ENCODE measurements around the gene UBALD2.
"Not testable (repeated sequence)": the region's sequence is repeated elsewhere in the genome, so short reads cannot be mapped to it uniquely, and the experiment has no call there.

UBALD2 gene

DNA sequence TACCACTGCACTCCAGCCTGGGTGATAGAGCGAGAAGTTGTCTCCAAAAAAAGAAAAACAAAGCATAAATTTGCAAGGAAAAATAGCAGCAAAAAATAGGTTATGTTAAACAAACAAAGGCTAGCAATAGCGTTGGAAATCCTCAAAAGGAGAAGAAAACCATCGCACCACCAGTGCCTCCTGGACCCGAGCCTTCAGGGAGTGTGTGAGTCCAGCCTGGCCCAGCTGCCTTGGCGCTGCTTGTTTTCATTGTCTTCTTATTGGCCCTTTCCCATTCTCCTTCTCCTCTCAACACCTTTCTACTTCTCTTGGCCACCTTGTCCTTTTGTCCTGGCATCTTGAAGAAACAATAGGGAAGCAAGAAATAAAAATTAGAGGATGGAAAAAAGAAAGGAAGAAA lies 4.5 kb upstream of the UBALD2 start:
- no peak for DNase-seq (ENCODE audit: low read depth, low spot score)
- Histone ChIP-seq H3K36me3 (ENCODE audit: insufficient read depth, low read length) (no peaks in the 10 kb centered on the region), H3K9me3 (ENCODE audit: low read depth, low read length) (no peaks in the 10 kb centered on the region), H3K27ac (no peak overlapping the region), H3K4me3 (no peak overlapping the region), H3K9ac (ENCODE audit: insufficient read length) (no peak overlapping the region)
- TF ChIP-seq FOXP2 (optimal IDR thresholded peaks at IDR 0.05; ENCODE audit: control extremely low read depth, extremely low read length, insufficient read depth), result no peak
- TF ChIP-seq POLR2AphosphoS5 (IDR thresholded peaks at IDR 0.05; ENCODE audit: borderline replicate concordance, low read depth, low read length), result no peak
- no peak for TF ChIP-seq EZH2 (IDR thresholded peaks at IDR 0.05)

DNA sequence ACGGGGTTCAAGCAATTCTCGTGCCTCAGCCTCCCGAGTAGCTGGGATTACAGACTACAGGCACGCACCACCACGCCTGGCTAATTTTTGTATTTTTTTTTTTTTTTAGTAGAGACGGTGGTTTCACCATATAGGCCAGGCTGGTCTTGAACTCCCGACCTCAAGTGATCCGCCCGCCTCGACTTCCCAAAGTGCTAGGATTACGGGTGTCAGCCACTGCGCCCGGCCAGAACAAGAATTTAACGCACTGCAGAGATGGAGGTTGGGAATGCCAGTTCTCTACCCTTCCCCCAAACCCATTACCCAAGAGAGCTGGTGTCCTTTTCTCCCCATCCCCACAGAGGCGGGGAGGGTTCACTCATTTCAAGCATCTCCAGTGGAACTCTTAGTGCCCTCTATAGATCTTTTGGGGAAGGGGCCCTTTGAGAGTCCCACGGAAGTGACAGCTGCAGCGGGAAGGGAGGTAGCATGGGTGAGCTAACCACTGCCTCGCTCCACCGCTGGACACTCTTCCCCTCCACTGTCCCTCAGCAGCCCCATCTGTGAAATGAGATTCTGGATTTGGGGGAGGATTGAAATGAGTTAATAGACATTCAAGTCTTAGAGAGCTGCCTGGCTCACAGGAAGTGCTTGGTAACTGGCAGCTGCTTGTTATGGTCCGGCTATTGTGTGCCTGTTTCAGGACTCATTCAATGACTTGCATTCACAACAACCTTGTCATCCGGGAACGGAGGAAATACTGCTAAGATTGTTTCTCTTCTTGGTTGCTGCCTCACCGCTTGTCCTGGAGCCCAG lies 3.5 kb upstream of the UBALD2 start:
- Histone ChIP-seq H3K9ac (ENCODE audit: insufficient read length) (no peak overlapping the region), H3K4me3 (no peak overlapping the region), H3K36me3 (ENCODE audit: insufficient read depth, low read length) (no peaks in the 10 kb centered on the region), H3K27ac (no peak overlapping the region), H3K9me3 (ENCODE audit: low read depth, low read length) (no peaks in the 10 kb centered on the region)
- TF ChIP-seq EZH2 (IDR thresholded peaks at IDR 0.05) (no peak), POLR2AphosphoS5 (IDR thresholded peaks at IDR 0.05; ENCODE audit: borderline replicate concordance, low read depth, low read length) (no peak)
- DNase-seq (ENCODE audit: low read depth, low spot score), result no peak

DNA sequence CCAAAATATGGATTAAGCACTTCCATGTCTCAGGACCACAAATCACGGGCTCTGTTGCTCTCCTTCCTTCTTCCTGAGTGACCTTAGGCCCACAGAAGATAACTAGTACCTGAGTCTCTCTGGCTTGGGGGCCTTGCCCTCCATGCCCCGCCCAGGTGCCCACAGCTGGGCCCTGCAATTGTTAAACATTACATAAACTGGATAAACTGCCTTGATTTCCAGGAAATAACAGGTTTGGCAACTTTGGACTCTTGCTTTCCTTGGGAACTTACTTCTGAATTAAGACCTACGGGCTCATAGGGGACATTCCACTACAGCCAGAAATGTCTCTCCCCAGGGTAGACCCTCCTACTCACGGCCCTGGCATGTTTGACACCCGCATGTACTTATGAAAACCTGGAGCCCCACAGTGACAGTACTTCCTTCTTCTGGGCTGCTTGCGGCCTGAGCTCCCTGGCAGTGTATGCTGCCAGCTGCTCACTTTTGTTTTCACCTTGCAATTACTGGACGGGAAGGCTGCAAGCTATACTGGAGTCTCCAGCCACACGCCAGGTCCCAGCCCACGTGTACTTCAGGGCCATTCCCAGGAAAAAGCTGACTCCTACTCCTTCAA lies 2.3 kb upstream of the UBALD2 start:
- Histone ChIP-seq H3K27ac (no peak overlapping the region), H3K9ac (ENCODE audit: insufficient read length) (no peak overlapping the region)
- no peak for TF ChIP-seq FOXP2 (optimal IDR thresholded peaks at IDR 0.05; ENCODE audit: control extremely low read depth, extremely low read length, insufficient read depth)
- no peak for TF ChIP-seq EZH2 (IDR thresholded peaks at IDR 0.05)
- TF ChIP-seq POLR2AphosphoS5 (IDR thresholded peaks at IDR 0.05; ENCODE audit: borderline replicate concordance, low read depth, low read length), result no peak

DNA sequence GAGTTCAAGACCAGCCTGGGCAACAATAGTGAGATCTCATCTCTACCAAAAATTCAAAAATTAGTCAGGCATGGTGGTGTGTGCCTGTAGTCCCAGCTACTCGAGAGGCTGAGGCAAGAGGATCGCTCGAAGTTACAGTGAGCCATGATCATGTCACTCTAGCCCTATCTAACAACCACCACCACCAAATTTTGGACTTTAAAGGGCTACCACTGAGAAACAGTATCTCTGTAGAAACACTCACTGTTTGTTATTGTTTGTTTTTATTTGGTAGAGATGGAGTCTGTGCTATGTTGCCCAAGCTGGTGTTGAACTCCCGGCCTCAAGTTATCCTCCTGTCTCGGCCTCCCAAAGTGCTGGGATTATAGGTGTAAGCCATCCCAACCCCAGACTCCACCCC lies 1.3 kb upstream of the UBALD2 start:
- TF ChIP-seq POLR2AphosphoS5 (IDR thresholded peaks at IDR 0.05; ENCODE audit: borderline replicate concordance, low read depth, low read length) (no peak), FOXP2 (optimal IDR thresholded peaks at IDR 0.05; ENCODE audit: control extremely low read depth, extremely low read length, insufficient read depth) (no peak), EZH2 (IDR thresholded peaks at IDR 0.05) (no peak)
- no peak overlapping the region for H3K4me3 ChIP-seq
- no peaks in the 10 kb centered on the region for H3K36me3 ChIP-seq (ENCODE audit: insufficient read depth, low read length)
- no peak overlapping the region for H3K9ac ChIP-seq (ENCODE audit: insufficient read length)
- no peak for DNase-seq (ENCODE audit: low read depth, low spot score)
- no peaks in the 10 kb centered on the region for H3K9me3 ChIP-seq (ENCODE audit: low read depth, low read length)
- H3K27ac ChIP-seq, result peak overlapping the region; percentile 79

More for the DNA sequence above, 2.3 kb upstream of the UBALD2 start:
- no peak for DNase-seq (ENCODE audit: low read depth, low spot score)
- no peaks in the 10 kb centered on the region for H3K36me3 ChIP-seq (ENCODE audit: insufficient read depth, low read length)
- no peak overlapping the region for H3K4me3 ChIP-seq
- H3K9me3 ChIP-seq (ENCODE audit: low read depth, low read length), result no peaks in the 10 kb centered on the region

DNA sequence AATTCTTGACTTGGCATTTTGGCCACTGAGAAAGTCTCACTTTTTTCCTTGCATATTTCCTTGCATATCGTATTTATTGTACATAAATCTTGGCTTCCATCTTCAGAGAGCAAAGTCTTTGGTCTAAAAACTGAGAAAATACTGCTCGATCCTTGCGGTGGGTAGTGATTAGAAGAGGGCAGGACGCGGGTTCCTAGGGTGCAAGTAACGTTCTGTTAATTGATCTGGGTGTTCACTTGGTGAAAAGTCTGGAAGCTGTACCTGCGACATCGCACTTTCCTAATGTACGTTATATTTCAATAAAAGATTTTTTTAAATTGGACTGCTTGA lies 758 bp upstream of the UBALD2 start:
- H3K27ac ChIP-seq, result peak overlapping the region; percentile 79
- TF ChIP-seq EZH2 (IDR thresholded peaks at IDR 0.05) (no peak), FOXP2 (optimal IDR thresholded peaks at IDR 0.05; ENCODE audit: control extremely low read depth, extremely low read length, insufficient read depth) (no peak), POLR2AphosphoS5 (IDR thresholded peaks at IDR 0.05; ENCODE audit: borderline replicate concordance, low read depth, low read length) (no peak)
- no peak for DNase-seq (ENCODE audit: low read depth, low spot score)
- H3K36me3 ChIP-seq (ENCODE audit: insufficient read depth, low read length), result no peaks in the 10 kb centered on the region
- H3K9ac ChIP-seq (ENCODE audit: insufficient read length), result peak overlapping the region; percentile 21
- peak overlapping the region; percentile 48 for H3K4me3 ChIP-seq
- H3K9me3 ChIP-seq (ENCODE audit: low read depth, low read length), result no peaks in the 10 kb centered on the region

DNA sequence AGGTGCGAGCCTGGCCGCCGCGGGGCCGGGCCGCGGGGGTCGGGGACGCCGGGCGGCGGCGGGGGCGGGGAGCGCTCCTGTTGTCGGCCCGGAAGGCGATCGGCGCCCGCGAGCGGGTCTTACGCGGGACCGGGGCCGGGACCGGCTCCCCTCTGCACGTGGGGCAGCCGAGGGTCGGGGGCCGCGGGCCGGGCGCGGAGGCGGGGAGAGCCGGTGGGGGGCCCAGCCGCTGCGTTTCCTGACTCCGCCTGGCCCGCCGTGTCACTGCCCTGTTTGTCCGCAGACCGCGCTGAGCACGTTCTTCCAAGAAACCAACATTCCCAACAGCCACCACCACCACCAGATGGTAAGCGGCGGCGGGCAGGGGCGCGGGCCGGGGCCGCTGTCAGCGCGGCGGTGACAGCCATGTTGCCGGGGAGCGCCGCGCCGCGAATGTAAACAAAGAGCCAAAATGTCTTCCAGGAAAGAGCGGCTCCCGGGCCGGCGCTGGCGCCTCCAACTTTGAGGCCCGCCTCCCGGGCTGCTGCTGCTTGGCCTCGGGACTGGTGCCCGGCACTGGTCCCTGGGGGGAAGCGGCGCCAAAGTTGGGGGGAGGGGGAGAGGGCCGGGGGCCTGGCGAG lies 586 bp downstream of the UBALD2 start:
- peak overlapping the region; percentile 28; the same call in 1 of the 2 replicates for H3K27ac ChIP-seq
- no peak for DNase-seq (ENCODE audit: low read depth, low spot score)
- TF ChIP-seq FOXP2 (optimal IDR thresholded peaks at IDR 0.05; ENCODE audit: control extremely low read depth, extremely low read length, insufficient read depth), result no peak
- no peak for TF ChIP-seq POLR2AphosphoS5 (IDR thresholded peaks at IDR 0.05; ENCODE audit: borderline replicate concordance, low read depth, low read length)
- TF ChIP-seq EZH2 (IDR thresholded peaks at IDR 0.05), result no peak

DNA sequence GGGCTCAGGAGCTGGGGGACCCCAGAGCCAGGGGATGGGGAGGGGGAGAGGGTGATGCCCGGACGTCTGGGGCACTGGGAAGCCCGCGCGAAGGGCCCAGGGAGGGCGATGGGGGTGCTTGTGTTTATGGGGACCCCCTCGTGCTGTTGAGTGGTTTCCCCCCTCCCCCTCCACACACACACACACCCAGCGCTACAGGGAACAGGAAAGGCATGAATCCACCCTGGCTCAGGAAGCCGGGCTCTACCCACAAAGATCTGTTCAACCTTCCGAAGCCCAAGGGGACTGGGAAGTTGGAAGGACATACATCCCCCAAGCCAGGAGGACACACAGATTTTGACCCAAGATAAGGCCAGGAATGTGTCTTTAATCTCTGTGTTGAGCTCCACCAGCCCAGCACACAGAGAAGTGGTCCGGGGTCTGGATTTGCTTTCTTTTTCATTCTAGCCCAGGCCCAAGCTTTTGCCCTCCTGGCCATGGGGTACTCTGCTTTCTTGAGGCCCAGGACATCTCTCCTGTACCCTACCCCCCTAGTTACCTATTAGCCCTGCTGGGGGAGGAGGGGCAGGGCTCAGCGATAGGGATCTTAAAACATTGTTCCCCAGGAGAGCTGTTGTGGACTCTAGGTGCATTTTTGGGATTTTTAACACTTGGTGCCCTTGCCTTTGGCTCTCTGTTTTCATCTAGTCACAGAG lies 1.2 kb downstream of the UBALD2 start:
- Histone ChIP-seq H3K36me3 (ENCODE audit: insufficient read depth, low read length) (peaks cover 3% of the 10 kb centered on the region; the same call in 1 of the 2 replicates), H3K27ac (peak overlapping the region; percentile 28; the same call in 1 of the 2 replicates), H3K9ac (ENCODE audit: insufficient read length) (peak overlapping the region; percentile 84), H3K4me3 (peak overlapping the region; percentile 95), H3K9me3 (ENCODE audit: low read depth, low read length) (no peaks in the 10 kb centered on the region)
- TF ChIP-seq POLR2AphosphoS5 (IDR thresholded peaks at IDR 0.05; ENCODE audit: borderline replicate concordance, low read depth, low read length) (no peak), EZH2 (IDR thresholded peaks at IDR 0.05) (no peak), FOXP2 (optimal IDR thresholded peaks at IDR 0.05; ENCODE audit: control extremely low read depth, extremely low read length, insufficient read depth) (no peak)
- DNase-seq (ENCODE audit: low read depth, low spot score), result no peak

More for the DNA sequence above, 586 bp downstream of the UBALD2 start:
- peak overlapping the region; percentile 95 for H3K4me3 ChIP-seq
- H3K9ac ChIP-seq (ENCODE audit: insufficient read length), result peak overlapping the region; percentile 84
- H3K9me3 ChIP-seq (ENCODE audit: low read depth, low read length), result no peaks in the 10 kb centered on the region
- peaks cover 3% of the 10 kb centered on the region; the same call in 1 of the 2 replicates for H3K36me3 ChIP-seq (ENCODE audit: insufficient read depth, low read length)

DNA sequence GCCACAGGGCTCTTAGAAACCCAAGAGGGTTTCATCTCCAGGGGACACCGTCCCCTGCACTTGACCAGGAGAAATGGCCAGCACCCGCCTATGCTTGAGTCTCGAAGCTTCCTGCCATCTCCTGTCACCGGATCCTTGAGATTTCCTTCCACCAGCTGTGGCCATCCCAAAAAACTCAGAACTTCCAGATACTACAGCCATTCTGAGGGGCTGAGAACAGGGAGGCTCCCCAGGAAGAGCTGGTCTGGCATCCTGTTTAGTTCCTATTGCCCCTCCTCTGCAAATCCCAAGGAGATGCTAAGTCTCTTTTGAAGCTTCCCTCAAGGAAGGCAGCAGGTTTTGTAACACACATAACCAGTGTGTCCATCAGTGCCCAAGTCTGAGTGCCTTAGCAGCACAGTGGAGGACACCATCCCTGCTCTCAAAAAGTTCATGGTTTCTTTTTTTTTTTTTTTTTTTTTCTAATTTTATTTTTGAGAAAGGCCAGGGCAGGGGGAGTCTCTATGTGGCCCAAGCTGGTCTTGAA lies 2.0 kb downstream of the UBALD2 start:
- peak overlapping the region; percentile 95 for H3K4me3 ChIP-seq
- DNase-seq (ENCODE audit: low read depth, low spot score), result no peak
- no peaks in the 10 kb centered on the region for H3K9me3 ChIP-seq (ENCODE audit: low read depth, low read length)
- H3K27ac ChIP-seq, result no peak overlapping the region
- TF ChIP-seq FOXP2 (optimal IDR thresholded peaks at IDR 0.05; ENCODE audit: control extremely low read depth, extremely low read length, insufficient read depth), result no peak
- TF ChIP-seq EZH2 (IDR thresholded peaks at IDR 0.05), result no peak
- H3K9ac ChIP-seq (ENCODE audit: insufficient read length), result peak overlapping the region; percentile 84
- H3K36me3 ChIP-seq (ENCODE audit: insufficient read depth, low read length), result peaks cover 3% of the 10 kb centered on the region; the same call in 1 of the 2 replicates

DNA sequence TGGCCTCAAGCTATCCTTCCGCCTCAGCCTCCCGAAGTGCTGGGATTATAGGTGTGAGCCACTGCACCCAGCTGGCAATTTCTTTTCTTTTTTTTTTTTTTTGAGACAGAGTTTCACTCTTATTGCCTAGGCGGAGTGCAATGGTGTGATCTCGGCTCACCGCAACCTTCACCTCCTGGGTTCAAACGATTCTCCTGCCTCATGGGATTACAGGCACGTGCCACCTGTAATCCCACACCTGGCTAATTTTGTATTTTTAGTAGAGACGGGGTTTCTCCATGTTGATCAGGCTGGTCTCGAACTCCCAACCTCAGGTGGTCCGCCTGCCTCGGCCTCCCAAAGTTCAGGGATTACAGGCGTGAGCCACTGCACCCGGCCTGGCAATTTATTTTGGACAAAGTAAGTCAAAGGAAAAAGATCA lies 2.4 kb downstream of the UBALD2 start:
- peak overlapping the region; percentile 25 for H3K4me3 ChIP-seq
- DNase-seq (ENCODE audit: low read depth, low spot score); H3K36me3 ChIP-seq (ENCODE audit: insufficient read depth, low read length); H3K9me3 ChIP-seq (ENCODE audit: low read depth, low read length): not testable (repeated sequence)
- peak overlapping the region; percentile 60 for H3K27ac ChIP-seq
- peak overlapping the region; percentile 22 for H3K9ac ChIP-seq (ENCODE audit: insufficient read length)
